Osteocyte (in vitro differentiated cells): Measurements from ENCODE around the gene STOX1. TPM values are rescaled to one million over a fixed set of nuclear protein-coding genes. Genes with fewer than 3 reads are reported as not detected.
"Not testable (repeated sequence)": the region's sequence is repeated elsewhere in the genome, so short reads cannot be mapped to it uniquely, and the experiment has no call there.

Source experiments
- DNase-seq: peaks from one replicate; pipeline ENCODE4 v3.0.0; 2021; ENCODE audit warnings: mixed read lengths; ENCODE audit not compliant: unreplicated experiment; ENCODE audit errors: extremely low spot score
- H3K27ac Mint-ChIP-seq: one replicate; pipeline ENCODE4 v1.8.0; 2021; ENCODE audit warnings: mild to moderate bottlenecking, mixed read lengths; ENCODE audit not compliant: unreplicated experiment
- H3K27me3 Mint-ChIP-seq: one replicate; pipeline ENCODE4 v1.8.0; 2021; ENCODE audit warnings: mixed read lengths; ENCODE audit not compliant: unreplicated experiment
- H3K36me3 Mint-ChIP-seq: one replicate; pipeline ENCODE4 v1.8.0; 2021; ENCODE audit warnings: mixed read lengths; ENCODE audit not compliant: unreplicated experiment
- H3K4me1 Mint-ChIP-seq: one replicate; pipeline ENCODE4 v1.8.0; 2021; ENCODE audit warnings: mixed read lengths; ENCODE audit not compliant: unreplicated experiment
- H3K4me3 Mint-ChIP-seq: one replicate; pipeline ENCODE4 v1.8.0; 2021; ENCODE audit warnings: mild to moderate bottlenecking, moderate library complexity, mixed read lengths; ENCODE audit not compliant: unreplicated experiment
- H3K9me3 Mint-ChIP-seq: one replicate; pipeline ENCODE4 v1.8.0; 2021; ENCODE audit warnings: mixed read lengths; ENCODE audit not compliant: unreplicated experiment
- CTCF ChIP-seq: fragments of 200-600 bp; sonication (generic); IDR thresholded peaks from 2 replicates; pipeline ENCODE4 v1.5.0; 2021; ENCODE audit warnings: antibody characterized with exemption, mild to moderate bottlenecking, moderate library complexity
- total RNA-seq: library from RNA; stranded (reverse); gene quantifications from 2 replicates; pipeline ENCODE4 v1.2.1, GENCODE V29; 2021

The STOX1 gene
- total RNA-seq, 1 donor from 2014 or later, result 1.3 TPM

DNA sequence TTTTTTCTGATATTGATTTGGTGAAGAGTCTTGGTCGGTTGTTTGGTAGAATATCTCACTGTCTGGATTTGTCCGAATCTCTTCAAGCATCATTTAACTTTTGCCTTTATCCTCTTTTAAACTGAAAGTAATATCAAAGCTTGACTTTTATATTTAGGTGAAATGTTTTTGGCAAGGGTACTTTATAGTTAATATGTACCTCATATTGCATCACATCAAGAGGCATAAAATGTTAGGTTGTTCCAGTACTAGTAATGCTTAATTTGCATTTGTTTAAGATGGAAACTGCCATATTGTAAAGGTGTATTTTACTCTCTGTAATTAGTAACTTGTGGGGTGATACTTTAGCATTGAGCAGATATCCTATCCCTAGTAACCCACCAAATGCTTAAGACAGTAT is 111.6 kb downstream of the STOX1 start:
- H3K4me3 Mint-ChIP-seq, result no peak overlapping the region
- no peaks in the 10 kb centered on the region for H3K4me1 Mint-ChIP-seq
- no peak overlapping the region for H3K27ac Mint-ChIP-seq
- H3K9me3 Mint-ChIP-seq, result no peaks in the 10 kb centered on the region
- no peak for DNase-seq
- no peak for TF ChIP-seq CTCF
- no peaks in the 10 kb centered on the region for H3K27me3 Mint-ChIP-seq
- H3K36me3 Mint-ChIP-seq, result peaks cover 29% of the 10 kb centered on the region

DNA sequence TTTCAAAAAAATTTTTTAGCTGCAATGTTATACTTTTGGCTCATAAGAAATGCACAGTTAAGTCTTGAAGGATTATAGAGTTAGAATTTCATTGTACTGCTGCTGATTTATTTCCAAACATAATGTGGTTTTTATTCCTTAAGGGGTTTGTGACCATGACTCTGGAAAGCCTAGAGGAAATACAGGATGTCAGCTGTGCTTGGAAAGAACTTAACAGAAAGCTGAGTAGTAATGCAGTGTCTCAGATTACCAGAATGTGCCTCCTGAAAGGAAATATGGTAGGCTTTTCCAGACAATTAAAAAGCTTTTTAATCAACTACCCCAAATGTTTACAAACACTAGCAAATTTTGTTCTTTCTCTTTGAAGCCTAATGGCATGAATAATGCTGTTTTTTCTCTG is 113.6 kb downstream of the STOX1 start:
- H3K27ac Mint-ChIP-seq, result not testable (repeated sequence)

More for the DNA sequence above, 113.6 kb downstream of the STOX1 start:
- not testable (repeated sequence) for H3K4me3 Mint-ChIP-seq, H3K9me3 Mint-ChIP-seq, H3K27me3 Mint-ChIP-seq, DNase-seq, H3K4me1 Mint-ChIP-seq
- H3K36me3 Mint-ChIP-seq, result peaks cover 32% of the 10 kb centered on the region

Other genes with a start within 250 kb of the STOX1 start
- 72.2 and 75.9 TPM in 2 replicates for gene CCAR1, start 106.3 kb upstream of the STOX1 start, total RNA-seq
- 37.6 and 41.4 TPM in 2 replicates for gene DDX50, start 73.8 kb downstream of the STOX1 start, total RNA-seq
- 53.9 and 54.1 TPM in 2 replicates for gene DDX21, start 128.6 kb downstream of the STOX1 start, total RNA-seq
- 29.9 and 31.8 TPM in 2 replicates for gene KIFBP, start 161.3 kb downstream of the STOX1 start, total RNA-seq